Stimulated activated naive B cell treated with anti-CD40 and anti-IgM and Interleukin-4, amounts not matched to agents 10 μg/mL and 1 μg/mL and 100 μg/mL, for 72 hours (primary cell): ENCODE results near the gene COA6.
A peak's percentile ranks its signal among the peaks of the same experiment; 100 is the strongest.

Experiments used
- ATAC-seq, 2 donors: fragments of 150-1000 bp; cut with Tn5 transposase; replicated peaks; 2 replicates each; pipeline ENCODE4 v1.10.0; 2021; ENCODE audit warnings: moderate library complexity in 1 of 2
- DNase-seq: peaks from one replicate; pipeline ENCODE4 v3.0.0; 2021
- H3K27ac Mint-ChIP-seq: one replicate; pipeline ENCODE4 v1.8.0; 2022; ENCODE audit warnings: mild to moderate bottlenecking, mixed read lengths
- H3K27me3 Mint-ChIP-seq, 2 donors: one replicate each; pipeline ENCODE4 v1.8.0; 2022; ENCODE audit warnings: mixed read lengths in 2 of 2
- H3K36me3 Mint-ChIP-seq, 2 donors: one replicate each; pipeline ENCODE4 v1.8.0; 2022; ENCODE audit warnings: mixed read lengths in 2 of 2, mild to moderate bottlenecking in 1 of 2
- H3K4me1 Mint-ChIP-seq, 2 donors: one replicate each; pipeline ENCODE4 v1.8.0; 2022; ENCODE audit warnings: mixed read lengths in 2 of 2, mild to moderate bottlenecking in 1 of 2
- H3K4me3 Mint-ChIP-seq, 2 donors: one replicate each; pipeline ENCODE4 v1.8.0; 2022; ENCODE audit warnings: mild to moderate bottlenecking in 2 of 2, mixed read lengths in 2 of 2, moderate library complexity in 1 of 2
- H3K9me3 Mint-ChIP-seq, 2 donors: one replicate each; pipeline ENCODE4 v1.8.0; 2022; ENCODE audit warnings: mixed read lengths in 2 of 2, mild to moderate bottlenecking in 1 of 2

Gene COA6

GRCh38 chr1:234406871-234407270, 33.6 kb downstream of the COA6 start:
- ATAC-seq (no peak), DNase-seq (no peak)
- Mint-ChIP-seq H3K27me3 (no peaks in the 10 kb centered on the region), H3K4me3 (no peak overlapping the region), H3K27ac (no peak overlapping the region), H3K36me3 (peaks cover 21 to 49% of the 10 kb centered on the region in 2 donors), H3K4me1 (peaks cover 4 to 7% of the 10 kb centered on the region in 2 donors), H3K9me3 (no peaks in the 10 kb centered on the region)

- H3K27me3 Mint-ChIP-seq, result no peaks in the 10 kb centered on the region
- no peaks in the 10 kb centered on the region for H3K9me3 Mint-ChIP-seq
- peaks cover 31 to 54% of the 10 kb centered on the region in 2 donors for H3K36me3 Mint-ChIP-seq
- no peak overlapping the region for H3K27ac Mint-ChIP-seq
- H3K4me3 Mint-ChIP-seq, result no peak overlapping the region
- DNase-seq (no peak), ATAC-seq (no peak)
- H3K4me1 Mint-ChIP-seq, result no peaks in the 10 kb centered on the region
Observed at GRCh38 chr1:234408757-234409156, 35.5 kb downstream of the COA6 start.

DNA sequence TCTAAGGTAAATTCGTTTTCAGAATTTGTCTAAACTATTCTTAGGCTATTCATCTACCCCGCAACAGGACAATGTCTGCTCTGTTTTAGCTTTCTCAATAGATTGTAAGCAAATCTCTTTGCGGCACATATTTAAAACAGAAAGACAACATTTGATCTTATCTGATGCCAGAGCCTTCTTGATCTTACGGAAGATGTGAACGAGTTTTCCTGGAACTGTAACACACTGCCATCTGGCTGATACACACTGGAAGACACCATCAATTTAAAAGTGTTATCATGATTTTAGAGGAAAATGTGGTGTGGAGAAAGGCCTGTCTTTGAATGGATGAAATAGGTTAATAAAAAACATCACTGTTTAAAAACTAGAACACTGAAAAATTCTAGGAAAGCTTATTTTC, 36.1 kb downstream of the COA6 start:
- DNase-seq (no peak), ATAC-seq (no peak)
- Mint-ChIP-seq H3K27me3 (no peaks in the 10 kb centered on the region), H3K4me1 (no peaks in the 10 kb centered on the region), H3K36me3 (peaks cover 32 to 59% of the 10 kb centered on the region in 2 donors), H3K9me3 (no peaks in the 10 kb centered on the region), H3K27ac (no peak overlapping the region), H3K4me3 (no peak overlapping the region)

- no peak for ATAC-seq
- DNase-seq, result no peak
- Mint-ChIP-seq H3K36me3 (peaks cover 52 to 64% of the 10 kb centered on the region in 2 donors), H3K4me3 (no peak overlapping the region), H3K27ac (no peak overlapping the region), H3K4me1 (no peaks in the 10 kb centered on the region), H3K9me3 (no peaks in the 10 kb centered on the region), H3K27me3 (no peaks in the 10 kb centered on the region)
Observed at GRCh38 chr1:234412830-234413229, 39.6 kb downstream of the COA6 start.

- no peaks in the 10 kb centered on the region for H3K27me3 Mint-ChIP-seq
- no peak for DNase-seq
- H3K27ac Mint-ChIP-seq, result no peak overlapping the region
- no peaks in the 10 kb centered on the region for H3K4me1 Mint-ChIP-seq
- H3K4me3 Mint-ChIP-seq, result no peak overlapping the region
- ATAC-seq, result no peak
- peaks cover 48 to 63% of the 10 kb centered on the region in 2 donors for H3K36me3 Mint-ChIP-seq
- H3K9me3 Mint-ChIP-seq, result no peaks in the 10 kb centered on the region
Observed at GRCh38 chr1:234413485-234413884, 40.2 kb downstream of the COA6 start.

- no peak for ATAC-seq
Observed at GRCh38 chr1:234413990-234414389, 40.7 kb downstream of the COA6 start.

DNA sequence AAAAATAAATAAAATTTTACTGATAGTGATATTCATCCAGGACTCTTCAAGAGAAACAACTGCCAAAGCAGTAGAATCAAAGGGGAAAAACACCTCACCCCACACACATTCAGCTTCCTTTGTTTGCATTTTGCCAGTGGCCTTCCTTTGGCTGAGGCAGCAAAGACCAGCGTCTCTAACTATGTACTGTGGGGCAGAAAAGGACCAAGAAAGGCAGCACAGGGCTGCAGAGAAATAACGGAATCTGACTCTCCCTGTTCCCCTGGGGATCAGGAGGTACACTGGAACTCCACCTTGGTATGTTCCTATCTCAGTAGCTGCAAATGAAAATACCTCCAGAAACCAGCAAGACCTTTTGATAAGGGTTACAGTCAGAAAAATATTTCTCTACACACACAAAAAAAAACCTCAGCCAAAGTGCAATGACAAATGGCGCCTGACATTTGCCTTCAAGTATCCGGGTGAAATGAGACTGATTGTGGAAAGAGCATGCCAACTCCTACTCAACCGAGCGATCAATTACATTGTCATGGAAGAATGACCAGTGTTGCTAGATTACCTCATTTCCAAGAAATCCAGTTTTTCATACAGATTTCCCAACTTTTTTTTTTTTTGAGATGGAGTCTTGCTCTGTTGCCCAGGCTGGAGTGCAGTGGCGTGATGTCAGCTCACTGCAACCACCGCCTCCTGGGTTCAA, 54.8 kb downstream of the COA6 start:
- ATAC-seq, result no peak
- Mint-ChIP-seq H3K36me3 (peaks cover 50% of the 10 kb centered on the region in 2 donors), H3K27ac (no peak overlapping the region), H3K9me3 (no peaks in the 10 kb centered on the region), H3K4me3 (no peak overlapping the region), H3K4me1 (no peaks in the 10 kb centered on the region), H3K27me3 (no peaks in the 10 kb centered on the region)
- no peak for DNase-seq

More at GRCh38 chr1:234413990-234414389, 40.7 kb downstream of the COA6 start:
- H3K27ac Mint-ChIP-seq, result no peak overlapping the region
- H3K9me3 Mint-ChIP-seq, result no peaks in the 10 kb centered on the region
- H3K4me1 Mint-ChIP-seq, result no peaks in the 10 kb centered on the region
- H3K27me3 Mint-ChIP-seq, result no peaks in the 10 kb centered on the region
- peaks cover 46 to 62% of the 10 kb centered on the region in 2 donors for H3K36me3 Mint-ChIP-seq
- DNase-seq, result no peak
- H3K4me3 Mint-ChIP-seq, result no peak overlapping the region

DNA sequence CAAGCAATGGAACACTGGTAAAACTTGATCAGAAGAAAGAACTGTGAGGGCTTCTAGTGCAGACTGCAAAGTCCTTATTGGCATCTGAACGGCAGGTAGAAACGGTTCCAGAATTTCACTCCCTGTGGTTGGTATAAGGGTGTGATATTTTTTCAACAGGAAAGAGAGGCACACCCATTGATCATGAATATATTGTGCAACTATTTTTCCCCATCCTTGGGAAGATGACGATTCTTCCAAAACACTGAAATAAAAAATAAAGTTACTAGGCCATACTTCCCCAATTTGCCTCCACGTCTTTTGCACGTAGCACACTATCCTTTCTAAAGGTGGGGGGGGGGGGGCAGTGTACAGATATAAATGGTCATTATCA, 56.2 kb downstream of the COA6 start:
- Mint-ChIP-seq H3K27ac (no peak overlapping the region), H3K36me3 (peaks cover 45 to 51% of the 10 kb centered on the region in 2 donors)

GRCh38 chr1:234430691-234431090, 57.4 kb downstream of the COA6 start:
- DNase-seq (no peak), ATAC-seq (no peak)
- Mint-ChIP-seq H3K4me3 (no peak overlapping the region), H3K27me3 (no peaks in the 10 kb centered on the region), H3K36me3 (peaks cover 47 to 60% of the 10 kb centered on the region in 2 donors), H3K4me1 (peaks cover 6 to 7% of the 10 kb centered on the region in 2 donors), H3K9me3 (no peaks in the 10 kb centered on the region), H3K27ac (no peak overlapping the region)

More for the DNA sequence above, 56.2 kb downstream of the COA6 start:
- Mint-ChIP-seq H3K27me3 (no peaks in the 10 kb centered on the region), H3K9me3 (no peaks in the 10 kb centered on the region), H3K4me3 (no peak overlapping the region), H3K4me1 (peaks cover 4 to 6% of the 10 kb centered on the region in 2 donors)
- no peak for ATAC-seq
- DNase-seq, result no peak

DNA sequence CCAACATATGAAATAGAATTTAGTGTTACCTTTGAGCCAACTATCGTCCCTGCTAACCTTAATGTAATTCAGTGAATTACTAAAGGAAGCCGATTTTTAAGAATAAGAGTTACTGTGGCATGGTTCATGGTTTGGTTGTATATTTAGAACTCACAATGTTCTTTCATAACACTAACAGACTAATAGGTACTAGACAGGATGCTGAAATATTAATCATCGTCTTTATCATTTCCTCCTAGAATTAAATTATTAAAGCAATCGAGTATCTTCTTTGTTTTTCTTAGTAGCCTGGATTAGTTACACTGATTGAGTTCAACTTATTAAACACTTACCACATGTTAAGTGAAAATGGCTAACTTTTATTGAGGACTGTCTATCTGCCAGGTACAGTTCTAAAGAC, 58.0 kb downstream of the COA6 start:
- DNase-seq, result no peak
- H3K36me3 Mint-ChIP-seq, result peaks cover 47 to 60% of the 10 kb centered on the region in 2 donors
- no peak overlapping the region for H3K27ac Mint-ChIP-seq

DNA sequence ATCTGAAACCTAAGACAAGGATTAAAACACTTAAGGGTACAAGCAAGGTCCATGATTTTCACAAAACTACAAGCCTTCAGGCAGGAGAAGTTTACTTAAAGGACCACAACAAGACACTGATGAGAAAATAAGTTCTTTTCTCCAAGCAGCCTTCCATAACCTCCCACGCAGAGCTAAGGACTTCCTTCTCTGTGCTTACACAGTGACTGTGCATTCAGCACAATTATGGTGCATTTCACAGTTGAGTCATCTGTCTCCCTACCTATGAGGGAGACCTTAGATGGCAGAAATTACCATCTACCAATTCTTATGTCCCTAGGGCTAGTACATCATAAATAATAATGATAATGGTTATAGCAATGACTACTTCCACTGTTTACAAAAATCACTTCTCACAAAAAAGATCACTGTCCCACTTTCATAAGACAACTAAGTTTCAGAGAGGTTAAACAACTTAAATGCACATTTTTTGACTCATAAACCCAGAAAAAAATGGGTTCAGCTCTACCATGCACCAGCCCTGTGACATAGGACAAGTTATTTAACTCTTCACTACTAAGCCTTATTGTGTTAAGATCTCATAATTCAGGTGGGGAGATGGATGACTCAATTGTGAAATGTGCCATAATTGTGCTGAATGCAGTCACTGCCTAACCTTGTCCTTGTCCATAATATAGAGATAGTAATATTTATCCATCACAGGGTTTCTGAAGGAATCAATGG, 60.5 kb downstream of the COA6 start:
- no peak overlapping the region for H3K27ac Mint-ChIP-seq
- DNase-seq (no peak), ATAC-seq (peak; percentile 65 to 75)
- no peaks in the 10 kb centered on the region for H3K9me3 Mint-ChIP-seq
- H3K36me3 Mint-ChIP-seq, result peaks cover 49 to 69% of the 10 kb centered on the region in 2 donors
- H3K4me3 Mint-ChIP-seq, result no peak overlapping the region
- H3K4me1 Mint-ChIP-seq, result peaks cover 6 to 7% of the 10 kb centered on the region in 2 donors
- no peaks in the 10 kb centered on the region for H3K27me3 Mint-ChIP-seq

More for the DNA sequence above, 58.0 kb downstream of the COA6 start:
- peaks cover 6 to 7% of the 10 kb centered on the region in 2 donors for H3K4me1 Mint-ChIP-seq
- H3K4me3 Mint-ChIP-seq, result no peak overlapping the region
- H3K27me3 Mint-ChIP-seq, result no peaks in the 10 kb centered on the region
- ATAC-seq, result no peak
- no peaks in the 10 kb centered on the region for H3K9me3 Mint-ChIP-seq
